C4-2B (cell line): ENCODE measurements around the gene CACNA2D3.

Experiments
- H3K27ac ChIP-seq: fragments of 450-650 bp; 2 replicates; pipeline ENCODE4 v1.5.1; 2017
- ZFX ChIP-seq: fragments of 450-650 bp; IDR thresholded peaks from 2 replicates; pipeline ENCODE4 v1.6.1; 2017
- TF ChIP-seq, protein P1 (sequence below): fragments of 450-650 bp; conservative IDR thresholded peaks from 2 replicates; pipeline ENCODE4 v1.5.1; 2017; ENCODE audit warnings: mild to moderate bottlenecking

The CACNA2D3 gene

DNA sequence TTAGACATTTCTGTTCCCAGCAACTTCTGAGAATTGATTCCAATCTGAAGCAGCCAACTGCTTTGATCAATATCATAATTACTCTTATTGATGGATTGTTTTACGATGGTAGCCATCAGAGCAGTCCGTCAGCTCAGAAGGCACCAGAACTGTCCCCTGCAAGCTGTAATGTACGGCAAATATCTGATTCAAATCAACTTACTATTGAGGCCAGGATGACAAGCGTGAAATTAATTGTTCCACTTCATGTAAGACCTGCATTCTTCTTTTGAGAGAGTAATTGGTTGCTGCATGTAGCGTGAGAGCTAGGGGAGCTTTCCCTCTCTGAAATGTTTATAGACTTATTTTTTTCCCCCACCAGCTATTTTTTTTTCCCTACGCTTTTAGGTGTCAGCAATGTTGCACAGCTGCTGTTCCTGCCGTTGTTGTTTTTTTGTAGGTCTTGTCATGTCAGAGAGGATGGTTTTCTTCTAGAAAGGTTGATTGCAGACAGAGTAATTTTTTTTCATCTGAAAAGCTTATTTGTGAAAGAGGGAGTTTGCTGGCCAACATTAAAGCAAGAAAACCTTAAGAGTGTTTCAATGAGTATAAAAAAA, 134.9 kb downstream of the CACNA2D3 start:
- H3K27ac ChIP-seq: no peak overlapping the region
- TF ChIP-seq, protein P1, sequence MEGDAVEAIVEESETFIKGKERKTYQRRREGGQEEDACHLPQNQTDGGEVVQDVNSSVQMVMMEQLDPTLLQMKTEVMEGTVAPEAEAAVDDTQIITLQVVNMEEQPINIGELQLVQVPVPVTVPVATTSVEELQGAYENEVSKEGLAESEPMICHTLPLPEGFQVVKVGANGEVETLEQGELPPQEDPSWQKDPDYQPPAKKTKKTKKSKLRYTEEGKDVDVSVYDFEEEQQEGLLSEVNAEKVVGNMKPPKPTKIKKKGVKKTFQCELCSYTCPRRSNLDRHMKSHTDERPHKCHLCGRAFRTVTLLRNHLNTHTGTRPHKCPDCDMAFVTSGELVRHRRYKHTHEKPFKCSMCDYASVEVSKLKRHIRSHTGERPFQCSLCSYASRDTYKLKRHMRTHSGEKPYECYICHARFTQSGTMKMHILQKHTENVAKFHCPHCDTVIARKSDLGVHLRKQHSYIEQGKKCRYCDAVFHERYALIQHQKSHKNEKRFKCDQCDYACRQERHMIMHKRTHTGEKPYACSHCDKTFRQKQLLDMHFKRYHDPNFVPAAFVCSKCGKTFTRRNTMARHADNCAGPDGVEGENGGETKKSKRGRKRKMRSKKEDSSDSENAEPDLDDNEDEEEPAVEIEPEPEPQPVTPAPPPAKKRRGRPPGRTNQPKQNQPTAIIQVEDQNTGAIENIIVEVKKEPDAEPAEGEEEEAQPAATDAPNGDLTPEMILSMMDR: no peak
- no peak for TF ChIP-seq ZFX

DNA sequence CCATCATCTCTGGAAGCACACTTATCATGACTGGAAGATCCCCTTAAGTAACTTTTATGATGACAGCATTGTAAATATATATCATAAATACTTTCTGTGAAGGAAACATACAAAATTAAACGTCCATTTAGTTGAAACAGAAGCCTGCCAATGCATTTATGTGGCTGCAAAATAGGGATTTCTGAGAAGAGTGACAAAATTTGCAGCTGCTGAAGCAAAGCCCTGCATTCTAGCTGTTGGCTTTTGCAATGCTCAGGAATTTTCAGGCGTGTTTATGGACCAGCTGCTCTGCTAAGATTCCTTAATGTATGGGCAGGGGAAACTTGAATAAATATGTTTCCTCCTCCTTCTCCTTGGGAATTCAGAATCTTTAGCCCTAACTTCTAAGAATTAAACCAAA, 137.3 kb downstream of the CACNA2D3 start:
- TF ChIP-seq, protein P1: no peak
- no peak for TF ChIP-seq ZFX
- H3K27ac ChIP-seq: no peak overlapping the region

DNA sequence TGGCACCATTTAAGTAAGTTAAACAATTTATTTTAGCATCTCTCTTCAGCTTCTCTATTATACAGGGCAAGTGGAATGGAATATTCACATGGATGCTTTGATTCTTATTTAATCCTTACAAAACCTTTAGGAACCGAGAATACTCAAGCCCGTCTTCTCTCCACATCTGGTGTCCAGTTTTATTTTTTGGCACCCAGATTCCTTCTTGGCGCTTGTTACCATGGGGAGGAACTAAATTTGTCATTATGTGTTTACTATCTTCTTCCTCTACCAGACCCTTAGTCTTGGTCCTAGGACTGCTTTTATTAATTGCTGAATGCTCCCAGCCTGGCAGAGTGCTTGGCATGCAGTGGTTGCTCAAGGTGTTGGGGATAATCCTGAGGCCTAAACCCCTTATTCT, 138.8 kb downstream of the CACNA2D3 start:
- no peak overlapping the region for H3K27ac ChIP-seq
- TF ChIP-seq ZFX: no peak
- TF ChIP-seq, protein P1: no peak

DNA sequence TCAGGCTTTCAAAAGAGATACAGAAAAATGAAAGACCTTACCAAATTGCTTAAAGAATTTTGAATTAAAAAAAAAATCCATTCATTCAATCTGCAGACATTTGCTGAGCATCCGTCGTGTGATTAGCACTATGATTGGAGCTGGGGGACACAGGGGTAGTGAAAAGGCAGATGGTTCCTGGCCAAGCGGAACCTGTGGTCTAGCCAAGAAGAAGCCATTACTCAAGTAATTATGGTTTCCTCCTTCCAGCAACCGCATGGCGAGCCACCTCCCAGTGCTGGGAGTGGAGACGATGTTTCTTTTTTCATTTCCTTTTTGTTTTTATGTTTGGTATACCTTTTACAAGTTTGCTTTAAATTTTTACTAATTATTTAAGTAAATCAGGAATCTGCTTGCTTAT, 140.2 kb downstream of the CACNA2D3 start:
- TF ChIP-seq, protein P1: no peak
- no peak for TF ChIP-seq ZFX

DNA sequence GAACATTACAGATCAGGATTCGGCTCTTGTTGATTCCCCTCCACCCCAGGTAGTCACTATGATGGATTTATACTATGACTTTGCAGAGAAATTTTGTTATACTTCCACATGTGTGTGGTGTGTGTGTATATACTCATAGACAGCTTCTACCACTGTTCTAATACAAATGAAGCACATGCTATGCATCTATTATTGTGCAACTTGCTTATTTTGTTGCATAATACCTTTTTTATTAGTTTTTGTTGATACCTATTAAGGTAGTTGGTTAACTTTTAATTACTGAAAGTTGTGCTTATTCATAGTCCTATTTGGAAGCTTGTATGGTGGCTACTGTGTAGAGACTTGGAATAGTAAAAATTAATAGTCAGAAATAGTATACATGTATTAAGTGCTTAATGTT, 140.6 kb downstream of the CACNA2D3 start:
- no peak for TF ChIP-seq ZFX
- TF ChIP-seq, protein P1: no peak
- H3K27ac ChIP-seq: no peak overlapping the region

More for the DNA sequence above, 140.2 kb downstream of the CACNA2D3 start:
- no peak overlapping the region for H3K27ac ChIP-seq

DNA sequence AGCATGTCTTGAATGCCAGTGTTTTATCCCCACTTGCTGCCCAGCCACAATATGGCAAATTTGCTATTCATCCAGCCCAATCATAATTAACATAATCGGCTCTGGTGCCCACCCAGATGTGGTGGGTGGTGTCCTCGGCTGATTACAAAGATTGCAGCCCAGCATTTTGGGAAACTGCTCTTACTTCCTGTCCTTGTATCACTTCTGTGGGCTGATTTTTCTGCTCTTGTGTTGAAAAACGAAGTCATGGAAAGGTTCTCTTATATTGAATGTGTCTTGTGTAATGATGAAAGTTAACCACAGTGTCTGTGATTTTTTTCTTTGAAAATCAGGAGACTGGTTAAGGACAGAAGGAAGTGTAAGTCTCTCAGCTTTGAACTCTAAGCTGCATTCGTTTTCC, 141.7 kb downstream of the CACNA2D3 start:
- no peak overlapping the region for H3K27ac ChIP-seq

DNA sequence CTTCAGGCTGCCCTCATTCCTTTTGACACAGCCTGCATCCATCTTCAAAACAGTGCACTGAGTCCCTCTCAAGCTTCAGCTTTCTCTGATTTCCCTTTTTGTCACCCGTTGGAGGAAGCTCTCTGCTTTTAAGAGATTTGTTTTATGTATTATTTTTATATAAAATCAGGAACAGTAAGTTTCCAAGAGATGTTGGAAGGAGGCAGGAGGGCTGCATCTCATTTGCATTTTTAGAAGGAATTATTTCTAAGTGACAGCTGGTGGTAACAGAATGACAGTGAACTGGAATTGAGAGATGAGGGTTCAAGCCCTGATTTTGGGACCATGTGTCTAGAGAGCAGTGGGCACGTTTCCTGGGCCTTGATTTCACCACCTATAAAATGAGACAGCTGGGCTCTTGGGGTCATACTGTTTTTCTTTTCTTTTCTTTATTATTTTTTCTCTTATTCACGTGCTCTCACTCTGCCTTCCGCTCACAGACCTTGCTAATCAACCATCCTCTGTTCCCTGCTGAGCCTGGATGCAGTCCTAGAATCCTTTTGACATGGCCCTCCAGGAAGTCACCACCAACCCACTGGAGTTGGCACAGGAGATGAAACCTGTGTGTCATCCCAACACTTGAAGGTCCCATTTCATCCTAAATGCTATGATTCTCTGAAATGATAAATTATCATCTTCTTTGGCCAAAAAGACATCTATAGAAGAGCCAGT, 148.6 kb downstream of the CACNA2D3 start:
- H3K27ac ChIP-seq: no peak overlapping the region
- TF ChIP-seq, protein P1: no peak
- TF ChIP-seq ZFX: no peak

More for the DNA sequence above, 141.7 kb downstream of the CACNA2D3 start:
- TF ChIP-seq, protein P1: no peak
- no peak for TF ChIP-seq ZFX
